ENCODE measurements around the gene KIF6. TPM values are rescaled to one million over a fixed set of nuclear protein-coding genes. Genes with fewer than 3 reads are reported as not detected.

The KIF6 gene
- total RNA-seq, 4 donors from 2014 or later, result 0.10 to 0.61 (median 0.13) TPM; not detected in 1

GRCh38 chr6:39341352-39341751 lies 383.9 kb downstream of the KIF6 start:
- TF ChIP-seq POLR2A (IDR thresholded peaks at IDR 0.05), result no peak
- TF ChIP-seq CTCF (IDR thresholded peaks at IDR 0.05), result no peak
- 85 to 87% methylated on average over 3 of the region's 3 CpGs for WGBS, 2 donors
- no peak overlapping the region for H3K4me3 ChIP-seq (ENCODE audit: low read depth, poor library complexity, severe bottlenecking)
- intact Hi-C loops (cut with DNase I; ENCODE audit: low total_unique reads), result no loop called here
- no peak for DNase-seq (ENCODE audit: low spot score in 2 of 2)

- intact Hi-C loops (cut with DNase I; ENCODE audit: low total_unique reads), result no loop called here
- no peak overlapping the region for H3K4me3 ChIP-seq (ENCODE audit: low read depth, poor library complexity, severe bottlenecking)
- 58 to 75% methylated on average over 10 of the region's 10 CpGs for WGBS, 2 donors
- TF ChIP-seq POLR2A (IDR thresholded peaks at IDR 0.05) (no peak), CTCF (IDR thresholded peaks at IDR 0.05) (no peak)
- DNase-seq (ENCODE audit: low spot score in 2 of 2), result no peak
These were observed 385.2 kb downstream of the KIF6 start for GRCh38 chr6:39339868-39340550.

GRCh38 chr6:39339096-39339867 lies 385.9 kb downstream of the KIF6 start:
- H3K4me3 ChIP-seq (ENCODE audit: low read depth, poor library complexity, severe bottlenecking), result no peak overlapping the region
- DNase-seq (ENCODE audit: low spot score in 2 of 2), result no peak
- TF ChIP-seq CTCF (IDR thresholded peaks at IDR 0.05) (no peak), POLR2A (IDR thresholded peaks at IDR 0.05) (no peak)
- intact Hi-C loops (cut with DNase I; ENCODE audit: low total_unique reads), result no loop called here
- WGBS, 2 donors, result 54 to 61% methylated on average over 9 of the region's 9 CpGs

GRCh38 chr6:39338397-39338796 lies 386.8 kb downstream of the KIF6 start:
- no peak overlapping the region for H3K4me3 ChIP-seq (ENCODE audit: low read depth, poor library complexity, severe bottlenecking)
- TF ChIP-seq POLR2A (IDR thresholded peaks at IDR 0.05), result no peak
- TF ChIP-seq CTCF (IDR thresholded peaks at IDR 0.05), result no peak
- WGBS, 2 donors, result 62 to 76% methylated on average over 5 of the region's 5 CpGs
- DNase-seq (ENCODE audit: low spot score in 2 of 2), result no peak
- intact Hi-C loops (cut with DNase I; ENCODE audit: low total_unique reads), result no loop called here

- no peak for DNase-seq (ENCODE audit: low spot score in 2 of 2)
- intact Hi-C loops (cut with DNase I; ENCODE audit: low total_unique reads), result no loop called here
- H3K4me3 ChIP-seq (ENCODE audit: low read depth, poor library complexity, severe bottlenecking), result no peak overlapping the region
- TF ChIP-seq POLR2A (IDR thresholded peaks at IDR 0.05), result no peak
- 39 to 53% methylated on average over 5 of the region's 5 CpGs for WGBS, 2 donors
These were observed 389.2 kb downstream of the KIF6 start for GRCh38 chr6:39335780-39336545.
